Endodermal cell (in vitro differentiated cells): ENCODE results near the gene GOLGA8B. TPM values are rescaled to one million over a fixed set of nuclear protein-coding genes. Genes with fewer than 3 reads are reported as not detected.
"Not testable (repeated sequence)": the region's sequence is repeated elsewhere in the genome, so short reads cannot be mapped to it uniquely, and the experiment has no call there.

Experiments used
- DNase-seq: peaks from one replicate; pipeline ENCODE4 v3.0.0-alpha.2; 2017
- H3K27ac ChIP-seq: 2 replicates; pipeline ENCODE4 v1.5.1; 2013; ENCODE audit warnings: mild to moderate bottlenecking, low read depth, low read length, moderate library complexity
- H3K27me3 ChIP-seq: 2 replicates; pipeline ENCODE4 v1.6.1; 2013; ENCODE audit warnings: mild to moderate bottlenecking, low read length, moderate library complexity; ENCODE audit not compliant: insufficient read depth, control insufficient read depth, poor library complexity, severe bottlenecking
- H3K36me3 ChIP-seq: 2 replicates; pipeline ENCODE4 v1.7.0; 2013; ENCODE audit warnings: mild to moderate bottlenecking, low read length, moderate library complexity; ENCODE audit not compliant: control insufficient read depth, insufficient read depth
- H3K4me1 ChIP-seq: one replicate; pipeline ENCODE4 v1.7.0; 2013; ENCODE audit warnings: low read length; ENCODE audit not compliant: control insufficient read depth, insufficient read depth
- H3K4me3 ChIP-seq: 2 replicates; pipeline ENCODE4 v1.5.1; 2013; ENCODE audit warnings: mild to moderate bottlenecking, low read length, moderate library complexity
- H3K9ac ChIP-seq: 2 replicates; pipeline ENCODE4 v1.6.1; 2013; ENCODE audit warnings: mild to moderate bottlenecking, low read length, moderate library complexity; ENCODE audit not compliant: poor library complexity, severe bottlenecking; ENCODE audit errors: extremely low read depth
- H3K9me3 ChIP-seq: 2 replicates; pipeline ENCODE4 v1.6.1; 2013; ENCODE audit warnings: mild to moderate bottlenecking, low read length, moderate library complexity; ENCODE audit not compliant: control insufficient read depth
- H3K27ac Mint-ChIP-seq: 2 replicates; pipeline ENCODE4 v1.8.0; 2020; ENCODE audit warnings: mixed read lengths
- H3K27me3 Mint-ChIP-seq: 2 replicates; pipeline ENCODE4 v1.8.0; 2021; ENCODE audit warnings: mild to moderate bottlenecking, mixed read lengths; ENCODE audit not compliant: insufficient read depth
- H3K36me3 Mint-ChIP-seq: 2 replicates; pipeline ENCODE4 v1.8.0; 2020; ENCODE audit warnings: low read depth, mixed read lengths
- H3K4me1 Mint-ChIP-seq: 2 replicates; pipeline ENCODE4 v1.8.0; 2020; ENCODE audit warnings: mixed read lengths
- H3K4me3 Mint-ChIP-seq: 2 replicates; pipeline ENCODE4 v1.8.0; 2020; ENCODE audit warnings: mild to moderate bottlenecking, moderate library complexity, mixed read lengths
- H3K9me3 Mint-ChIP-seq: 2 replicates; pipeline ENCODE4 v1.8.0; 2020; ENCODE audit warnings: mild to moderate bottlenecking, mixed read lengths
- CTCF ChIP-seq: fragments of 200-600 bp; sonication (generic); conservative IDR thresholded peaks from 2 replicates; pipeline ENCODE4 v1.5.0; 2021; ENCODE audit warnings: antibody characterized with exemption, mild to moderate bottlenecking
- WGBS, 2 experiments: methylation state at CpG; one replicate each; pipeline versions ENCODE4 v1.1.5 to v1.1.7; 2013; ENCODE audit warnings: missing lambda C conversion rate in 2 of 2, mixed read lengths in 1 of 2; ENCODE audit not compliant: insufficient coverage in 1 of 2, insufficient read length in 1 of 2; 5-methylcytosine and 5-hydroxymethylcytosine counted together
- total RNA-seq, 2 donors: library from RNA; stranded (reverse); fragmentation: NEBNext Ultra II Directional in 1 of 2; extraction: Animal tissue kit (Norgen Biotek cat#: 25700) in 1 of 2; gene quantifications; 2 replicates in 1 of 2; 3 replicates in 1 of 2; pipeline ENCODE4 v1.2.1, GENCODE V29; 2021

GOLGA8B gene
- total RNA-seq, 2 donors from 2014 or later = 74.9 to 98.6 TPM

GRCh38 chr15:34588046-34588674 is 4.7 kb upstream of the GOLGA8B start:
- 40 to 43% methylated on average over 3 to 9 of the region's 10 CpGs for WGBS, 2 experiments
- Mint-ChIP-seq H3K9me3 (no peaks in the 10 kb centered on the region), H3K27me3 (peaks cover 23% of the 10 kb centered on the region), H3K36me3 (no peaks in the 10 kb centered on the region), H3K4me1 (peaks cover 2% of the 10 kb centered on the region), H3K4me3 (peak overlapping the region; percentile 15), H3K27ac (no peak overlapping the region)
- Histone ChIP-seq H3K36me3 (no peaks in the 10 kb centered on the region), H3K4me1 (no peaks in the 10 kb centered on the region), H3K9me3 (no peaks in the 10 kb centered on the region), H3K27me3 (no peaks in the 10 kb centered on the region), H3K27ac (no peak overlapping the region), H3K4me3 (peak overlapping the region; percentile 53), H3K9ac (no peak overlapping the region)
- DNase-seq = peak; percentile 82
- peak; percentile 88 for TF ChIP-seq CTCF

- DNase-seq, H3K4me1 ChIP-seq, H3K9ac ChIP-seq, H3K27ac ChIP-seq, H3K36me3 ChIP-seq, H3K36me3 Mint-ChIP-seq, H3K4me3 Mint-ChIP-seq, H3K9me3 ChIP-seq, H3K4me3 ChIP-seq, H3K9me3 Mint-ChIP-seq, H3K27ac Mint-ChIP-seq, H3K27me3 ChIP-seq: not testable (repeated sequence)
- peaks cover 13% of the 10 kb centered on the region for H3K4me1 Mint-ChIP-seq
- peaks cover 23% of the 10 kb centered on the region for H3K27me3 Mint-ChIP-seq
- 78% methylated on average over 2 of the region's 4 CpGs; no CpG with 5 or more reads in 1 of the 2 experiments for WGBS, 2 experiments
These were observed 2.5 kb upstream of the GOLGA8B start for GRCh38 chr15:34585966-34586365.

- Histone ChIP-seq H3K27ac (no peak overlapping the region), H3K27me3 (no peaks in the 10 kb centered on the region), H3K4me3 (no peak overlapping the region), H3K4me1 (no peaks in the 10 kb centered on the region), H3K36me3 (no peaks in the 10 kb centered on the region), H3K9me3 (no peaks in the 10 kb centered on the region), H3K9ac (no peak overlapping the region)
- Mint-ChIP-seq H3K9me3 (no peaks in the 10 kb centered on the region), H3K27me3 (peaks cover 23% of the 10 kb centered on the region), H3K36me3 (no peaks in the 10 kb centered on the region), H3K4me1 (peaks cover 15% of the 10 kb centered on the region), H3K27ac (no peak overlapping the region), H3K4me3 (no peak overlapping the region)
- 89 to 92% methylated on average over 7 of the region's 7 CpGs for WGBS, 2 experiments
- no peak for TF ChIP-seq CTCF
- no peak for DNase-seq
These were observed 1.5 kb upstream of the GOLGA8B start for GRCh38 chr15:34584996-34585395.

- WGBS, 2 experiments = 73 to 90% methylated on average over 2 to 13 of the region's 13 CpGs
- Histone ChIP-seq H3K36me3 (no peaks in the 10 kb centered on the region), H3K4me1 (no peaks in the 10 kb centered on the region), H3K9ac (peak overlapping the region; percentile 47), H3K27ac (no peak overlapping the region), H3K27me3 (no peaks in the 10 kb centered on the region), H3K4me3 (peak overlapping the region; percentile 86), H3K9me3 (no peaks in the 10 kb centered on the region)
- Mint-ChIP-seq H3K4me1 (peaks cover 18% of the 10 kb centered on the region), H3K4me3 (peak overlapping the region; percentile 75), H3K27ac (no peak overlapping the region), H3K36me3 (no peaks in the 10 kb centered on the region), H3K9me3 (no peaks in the 10 kb centered on the region), H3K27me3 (peaks cover 23% of the 10 kb centered on the region)
- TF ChIP-seq CTCF = no peak
- peak; percentile 61 for DNase-seq
These were observed 848 bp upstream of the GOLGA8B start for GRCh38 chr15:34584330-34584668.
